HEK293 (cell line): ENCODE data around the gene LIPH.

Experiments
- CTCF ChIP-seq: fragments of 450-650 bp; formaldehyde crosslinking; IDR thresholded peaks from 2 replicates; pipeline ENCODE4 v1.5.1; 2016; ENCODE audit warnings: missing biosample characterization, missing genetic modification characterization
- KLF8 ChIP-seq: fragments of 450-650 bp; formaldehyde crosslinking; IDR thresholded peaks from 2 replicates; pipeline ENCODE4 v1.5.1; 2016; ENCODE audit warnings: missing biosample characterization, missing genetic modification characterization
- MEIS1 ChIP-seq: sonication (generic); formaldehyde crosslinking; IDR thresholded peaks from 2 replicates; pipeline ENCODE4 v1.8.1; 2022; ENCODE audit warnings: missing genetic modification reagents, mild to moderate bottlenecking, borderline replicate concordance
- YY1 ChIP-seq: fragments of 450-650 bp; formaldehyde crosslinking; IDR thresholded peaks from 2 replicates; pipeline ENCODE4 v1.5.1; 2018; ENCODE audit warnings: missing biosample characterization, missing genetic modification characterization
- ZNF184 ChIP-seq: fragments of 450-650 bp; IDR thresholded peaks from 2 replicates; pipeline ENCODE4 v1.5.1; 2018; ENCODE audit warnings: missing biosample characterization, mild to moderate bottlenecking, missing genetic modification characterization
- ZNF311 ChIP-seq: fragments of 450-650 bp; formaldehyde crosslinking; IDR thresholded peaks from 2 replicates; pipeline ENCODE4 v1.5.1; 2017; ENCODE audit warnings: missing biosample characterization, missing genetic modification characterization, borderline replicate concordance
- ZNF48 ChIP-seq: fragments of 450-650 bp; formaldehyde crosslinking; IDR thresholded peaks from 2 replicates; pipeline ENCODE4 v1.5.1; 2016; ENCODE audit warnings: missing biosample characterization, missing genetic modification characterization
- ZNF768 ChIP-seq: fragments of 450-650 bp; formaldehyde crosslinking; IDR thresholded peaks from 2 replicates; pipeline ENCODE4 v1.5.1; 2018; ENCODE audit warnings: missing biosample characterization, mild to moderate bottlenecking, missing genetic modification characterization
- TF ChIP-seq, protein P1 (sequence below): fragments of 450-650 bp; formaldehyde crosslinking; IDR thresholded peaks from 2 replicates; pipeline ENCODE4 v1.5.1; 2016; ENCODE audit warnings: missing biosample characterization, missing genetic modification characterization

DNA sequence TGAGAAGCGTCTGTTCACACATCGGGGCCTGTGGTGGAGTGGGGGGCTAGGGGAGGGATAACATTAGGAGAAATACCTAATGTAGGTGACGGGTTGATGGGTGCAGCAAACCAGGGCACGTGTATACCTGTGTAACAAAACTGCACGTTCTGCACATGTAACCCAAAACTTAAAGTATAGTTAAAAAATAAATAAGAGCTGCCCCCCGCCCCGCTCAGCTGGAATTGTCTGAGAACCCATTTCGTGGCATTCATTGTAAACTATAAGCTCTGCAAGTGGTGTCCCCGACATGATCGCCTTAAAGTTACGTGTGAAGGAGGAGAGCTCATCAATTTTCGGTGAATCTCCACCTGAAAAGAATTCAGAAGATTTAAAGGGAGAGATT, 7.3 kb upstream of the LIPH start:
- TF ChIP-seq KLF8, result no peak
- no peak for TF ChIP-seq ZNF768
- no peak for TF ChIP-seq MEIS1 (CRISPR knock-in tag)
- TF ChIP-seq ZNF184 (tag by site-specific recombination), result no peak
- no peak for TF ChIP-seq ZNF311 (tag by site-specific recombination)
- TF ChIP-seq YY1 (tag by site-specific recombination), result no peak
- TF ChIP-seq, protein P1, sequence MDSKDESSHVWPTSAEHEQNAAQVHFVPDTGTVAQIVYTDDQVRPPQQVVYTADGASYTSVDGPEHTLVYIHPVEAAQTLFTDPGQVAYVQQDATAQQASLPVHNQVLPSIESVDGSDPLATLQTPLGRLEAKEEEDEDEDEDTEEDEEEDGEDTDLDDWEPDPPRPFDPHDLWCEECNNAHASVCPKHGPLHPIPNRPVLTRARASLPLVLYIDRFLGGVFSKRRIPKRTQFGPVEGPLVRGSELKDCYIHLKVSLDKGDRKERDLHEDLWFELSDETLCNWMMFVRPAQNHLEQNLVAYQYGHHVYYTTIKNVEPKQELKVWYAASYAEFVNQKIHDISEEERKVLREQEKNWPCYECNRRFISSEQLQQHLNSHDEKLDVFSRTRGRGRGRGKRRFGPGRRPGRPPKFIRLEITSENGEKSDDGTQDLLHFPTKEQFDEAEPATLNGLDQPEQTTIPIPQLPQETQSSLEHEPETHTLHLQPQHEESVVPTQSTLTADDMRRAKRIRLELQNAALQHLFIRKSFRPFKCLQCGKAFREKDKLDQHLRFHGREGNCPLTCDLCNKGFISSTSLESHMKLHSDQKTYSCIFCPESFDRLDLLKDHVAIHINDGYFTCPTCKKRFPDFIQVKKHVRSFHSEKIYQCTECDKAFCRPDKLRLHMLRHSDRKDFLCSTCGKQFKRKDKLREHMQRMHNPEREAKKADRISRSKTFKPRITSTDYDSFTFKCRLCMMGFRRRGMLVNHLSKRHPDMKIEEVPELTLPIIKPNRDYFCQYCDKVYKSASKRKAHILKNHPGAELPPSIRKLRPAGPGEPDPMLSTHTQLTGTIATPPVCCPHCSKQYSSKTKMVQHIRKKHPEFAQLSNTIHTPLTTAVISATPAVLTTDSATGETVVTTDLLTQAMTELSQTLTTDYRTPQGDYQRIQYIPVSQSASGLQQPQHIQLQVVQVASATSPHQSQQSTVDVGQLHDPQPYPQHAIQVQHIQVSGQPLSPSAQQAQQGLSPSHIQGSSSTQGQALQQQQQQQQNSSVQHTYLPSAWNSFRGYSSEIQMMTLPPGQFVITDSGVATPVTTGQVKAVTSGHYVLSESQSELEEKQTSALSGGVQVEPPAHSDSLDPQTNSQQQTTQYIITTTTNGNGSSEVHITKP (tag by site-specific recombination), result no peak
- TF ChIP-seq ZNF48 (tag by site-specific recombination), result no peak
- no peak for TF ChIP-seq CTCF (tag by site-specific recombination)
